Umbilical cord (tissue), 2 donors: ENCODE data around the gene SCAF1. TPM values are rescaled to one million over a fixed set of nuclear protein-coding genes. Genes with fewer than 3 reads are reported as not detected.
A peak's percentile ranks its signal among the peaks of the same experiment; 100 is the strongest.

Experiments
- DNase-seq: peaks from one replicate; pipeline ENCODE4 v3.0.0-alpha.2; 2015; ENCODE audit warnings: low spot score
- total RNA-seq: library from RNA; depleted of rRNA; stranded (reverse); fragments of >200 nt; gene quantifications from one replicate; pipeline ENCODE4 v1.2.3, GENCODE V29; 2014; ENCODE audit warnings: low replicate concordance; ENCODE audit not compliant: insufficient read depth

The SCAF1 gene
- total RNA-seq, 1 donor from 2014 or later: 7.9 TPM

GRCh38 chr19:49684983-49685553 is 43.1 kb downstream of the SCAF1 start:
- DNase-seq: no peak

- no peak for DNase-seq
These were observed 43.9 kb downstream of the SCAF1 start for GRCh38 chr19:49685845-49686332.

GRCh38 chr19:49686503-49687088 is 44.6 kb downstream of the SCAF1 start:
- no peak for DNase-seq

GRCh38 chr19:49687150-49687549 is 45.1 kb downstream of the SCAF1 start:
- DNase-seq: no peak

GRCh38 chr19:49687566-49688316 is 45.7 kb downstream of the SCAF1 start:
- DNase-seq: no peak

GRCh38 chr19:49688531-49689132 is 46.6 kb downstream of the SCAF1 start:
- no peak for DNase-seq

GRCh38 chr19:49689133-49690078 is 47.4 kb downstream of the SCAF1 start, which contains the start of gene ADM5:
Gene ADM5 (plus strand): TSS chr19:49689594. CDS start chr19:49689838, 244 bp downstream.
- peak; percentile 22 for DNase-seq

GRCh38 chr19:49690079-49690655 is 48.2 kb downstream of the SCAF1 start:
- DNase-seq: no peak

GRCh38 chr19:49690656-49691242 is 48.7 kb downstream of the SCAF1 start, which contains the start of gene CPT1C:
Gene CPT1C (plus strand): TSS chr19:49691116. CDS start chr19:49692253, 1,137 bp downstream.
- DNase-seq: peak; percentile 90

- peak; percentile 83 for DNase-seq
These were observed 49.5 kb downstream of the SCAF1 start for GRCh38 chr19:49691243-49692146.

- no peak for DNase-seq
These were observed 50.1 kb downstream of the SCAF1 start for GRCh38 chr19:49692147-49692506.

- no peak for DNase-seq
These were observed 54.1 kb downstream of the SCAF1 start for GRCh38 chr19:49696115-49696514.

GRCh38 chr19:49696865-49697264 is 54.9 kb downstream of the SCAF1 start:
- no peak for DNase-seq

GRCh38 chr19:49699364-49699763 is 57.4 kb downstream of the SCAF1 start:
- no peak for DNase-seq

GRCh38 chr19:49700563-49700962 is 58.6 kb downstream of the SCAF1 start:
- no peak for DNase-seq

GRCh38 chr19:49701271-49701786 is 59.3 kb downstream of the SCAF1 start:
- DNase-seq: no peak

- DNase-seq: no peak
These were observed 63.1 kb downstream of the SCAF1 start for GRCh38 chr19:49704888-49705642.

GRCh38 chr19:49705919-49706318 is 63.9 kb downstream of the SCAF1 start:
- DNase-seq: no peak
